H1 (cell line): ENCODE measurements around the gene ULK2. TPM values are rescaled to one million over a fixed set of nuclear protein-coding genes. Genes with fewer than 3 reads are reported as not detected.

Experiments
- ATF3 ChIP-seq: IDR thresholded peaks from 2 replicates; pipeline ENCODE4 v1.6.1; 2011; ENCODE audit warnings: low read depth, mild to moderate bottlenecking, low read length; ENCODE audit not compliant: insufficient read depth
- CTCF ChIP-seq, 3 experiments: IDR thresholded peaks; 1 replicate in 2 of 3; 2 replicates in 1 of 3; pipeline versions ENCODE4 v1.5.1 to v1.6.1; 2011; ENCODE audit warnings: low read length in 3 of 3, mild to moderate bottlenecking in 3 of 3, inconsistent platforms in 2 of 3, low read depth in 1 of 3, moderate library complexity in 1 of 3; ENCODE audit not compliant: insufficient read depth in 1 of 3; ENCODE audit errors: control extremely low read depth in 1 of 3
- EZH2 ChIP-seq: fragments of 200-600 bp; sonication (generic); IDR thresholded peaks from 2 replicates; pipeline ENCODE4 v1.7.1; 2012; ENCODE audit warnings: low read depth, mild to moderate bottlenecking, moderate library complexity, low read length, inconsistent platforms; ENCODE audit not compliant: severe bottlenecking
- KDM5A ChIP-seq: fragments of 200-600 bp; IDR thresholded peaks from 2 replicates; pipeline ENCODE4 v1.7.1; 2012; ENCODE audit warnings: mild to moderate bottlenecking, low read length, inconsistent platforms, mixed read lengths
- polyA plus RNA-seq, 7 experiments: library from polyadenylated mRNA; depleted of rRNA in 3 of 7; stranded (reverse) in 5 of 7; unstranded in 2 of 7; fragments of >200 nt in 5 of 7; fragments of 200-250 nt in 2 of 7; gene quantifications; 1 replicate in 5 of 7; 2 replicates in 1 of 7; 4 replicates in 1 of 7; pipeline versions ENCODE4 v1.2.1 to v1.2.3, GENCODE V29; 2011 to 2013; ENCODE audit warnings: missing spikeins in 2 of 7, mixed read lengths in 2 of 7
- total RNA-seq: library from RNA; stranded (reverse); fragmentation: NEBNext Ultra II Directional; extraction: Animal tissue kit (Norgen Biotek cat#: 25700); gene quantifications from 2 replicates; pipeline ENCODE4 v1.2.1, GENCODE V29; 2021

The ULK2 gene
- total and polyA plus RNA-seq, 2 of the 8 experiments (the other 6 are each of a cell fraction or from before 2014, with no cell fraction given), result 5.3 to 9.8 TPM

- peak; percentile 18 to 36 (median 29) for TF ChIP-seq CTCF (IDR thresholded peaks at IDR 0.05; ENCODE audit: control extremely low read depth in 1 of 3, insufficient read depth in 1 of 3, low read depth in 1 of 3, low read length in 3 of 3)
- TF ChIP-seq ATF3, result no peak
- no peak for TF ChIP-seq KDM5A
- peak; percentile 20 for TF ChIP-seq EZH2
Measured at GRCh38 chr17:19867329-19868078, at the start of gene ULK2 (continued).
